ENCODE data around the gene EXTL1.

EXTL1 gene

GRCh38 chr1:26044414-26044813 lies 22.8 kb downstream of the EXTL1 start:
- DNase-seq (ENCODE audit: low spot score) = no peak

GRCh38 chr1:26044971-26045721 lies 23.6 kb downstream of the EXTL1 start:
- no peak for DNase-seq (ENCODE audit: low spot score)

GRCh38 chr1:26045722-26046245 lies 24.2 kb downstream of the EXTL1 start, which contains the start of gene SLC30A2:
Gene SLC30A2 (minus strand): TSS chr1:26046118. CDS start chr1:26045896, 222 bp downstream.
- no peak for DNase-seq (ENCODE audit: low spot score)

GRCh38 chr1:26046246-26047095 lies 24.9 kb downstream of the EXTL1 start:
- no peak for DNase-seq (ENCODE audit: low spot score)

GRCh38 chr1:26047278-26047874 lies 25.8 kb downstream of the EXTL1 start:
- no peak for DNase-seq (ENCODE audit: low spot score)

GRCh38 chr1:26049531-26050247 lies 28.1 kb downstream of the EXTL1 start:
- no peak for DNase-seq (ENCODE audit: low spot score)

- no peak for DNase-seq (ENCODE audit: low spot score)
Observed at GRCh38 chr1:26050248-26050640, 28.7 kb downstream of the EXTL1 start.

- no peak for DNase-seq (ENCODE audit: low spot score)
Observed at GRCh38 chr1:26053718-26054560, 32.4 kb downstream of the EXTL1 start.

- no peak for DNase-seq (ENCODE audit: low spot score)
Observed at GRCh38 chr1:26055041-26055440, 33.5 kb downstream of the EXTL1 start.

- no peak for DNase-seq (ENCODE audit: low spot score)
Observed at GRCh38 chr1:26057189-26057588, 35.6 kb downstream of the EXTL1 start.

GRCh38 chr1:26058052-26058595 lies 36.5 kb downstream of the EXTL1 start:
- DNase-seq (ENCODE audit: low spot score) = no peak

- DNase-seq (ENCODE audit: low spot score) = no peak
Observed at GRCh38 chr1:26059906-26060305, 38.3 kb downstream of the EXTL1 start.

GRCh38 chr1:26060832-26061574 lies 39.4 kb downstream of the EXTL1 start:
- DNase-seq (ENCODE audit: low spot score) = no peak

GRCh38 chr1:26064553-26064952 lies 43.0 kb downstream of the EXTL1 start:
- no peak for DNase-seq (ENCODE audit: low spot score)

GRCh38 chr1:26066160-26066559 lies 44.6 kb downstream of the EXTL1 start:
- DNase-seq (ENCODE audit: low spot score) = no peak

- DNase-seq (ENCODE audit: low spot score) = no peak
Observed at GRCh38 chr1:26066857-26067256, 45.3 kb downstream of the EXTL1 start.

GRCh38 chr1:26067432-26067911 lies 45.9 kb downstream of the EXTL1 start, which contains the start of gene TRIM63:
Gene TRIM63 (minus strand): TSS chr1:26067630. CDS start chr1:26067494, 136 bp downstream.
- no peak for DNase-seq (ENCODE audit: low spot score)

GRCh38 chr1:26069941-26070295 lies 48.3 kb downstream of the EXTL1 start:
- no peak for DNase-seq (ENCODE audit: low spot score)

- no peak for DNase-seq (ENCODE audit: low spot score)
Observed at GRCh38 chr1:26070296-26070962, 48.9 kb downstream of the EXTL1 start.

Data from putamen (tissue), 1 donor.